HG03432 (cell line): ENCODE measurements around the gene ENGASE.
"Not testable (repeated sequence)": the region's sequence is repeated elsewhere in the genome, so short reads cannot be mapped to it uniquely, and the experiment has no call there.

Experiments
- ATAC-seq: cut with Tn5 transposase; IDR thresholded peaks from one replicate; pipeline ENCODE4 v1.9.1; 2021; ENCODE audit warnings: mild to moderate bottlenecking, moderate library complexity; ENCODE audit not compliant: unreplicated experiment

Gene ENGASE, protein sequence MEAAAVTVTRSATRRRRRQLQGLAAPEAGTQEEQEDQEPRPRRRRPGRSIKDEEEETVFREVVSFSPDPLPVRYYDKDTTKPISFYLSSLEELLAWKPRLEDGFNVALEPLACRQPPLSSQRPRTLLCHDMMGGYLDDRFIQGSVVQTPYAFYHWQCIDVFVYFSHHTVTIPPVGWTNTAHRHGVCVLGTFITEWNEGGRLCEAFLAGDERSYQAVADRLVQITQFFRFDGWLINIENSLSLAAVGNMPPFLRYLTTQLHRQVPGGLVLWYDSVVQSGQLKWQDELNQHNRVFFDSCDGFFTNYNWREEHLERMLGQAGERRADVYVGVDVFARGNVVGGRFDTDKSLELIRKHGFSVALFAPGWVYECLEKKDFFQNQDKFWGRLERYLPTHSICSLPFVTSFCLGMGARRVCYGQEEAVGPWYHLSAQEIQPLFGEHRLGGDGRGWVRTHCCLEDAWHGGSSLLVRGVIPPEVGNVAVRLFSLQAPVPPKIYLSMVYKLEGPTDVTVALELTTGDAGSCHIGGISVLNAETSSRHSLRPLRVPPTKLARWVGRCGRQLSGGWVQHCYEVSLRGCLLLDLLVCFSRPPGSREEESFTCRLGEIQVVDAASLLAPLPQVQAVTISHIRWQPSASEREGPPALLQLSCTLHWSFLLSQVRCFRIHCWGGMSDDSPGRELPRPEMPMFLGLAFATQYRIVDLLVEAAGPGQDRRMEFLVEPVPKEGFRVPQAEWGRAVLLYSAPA

DNA sequence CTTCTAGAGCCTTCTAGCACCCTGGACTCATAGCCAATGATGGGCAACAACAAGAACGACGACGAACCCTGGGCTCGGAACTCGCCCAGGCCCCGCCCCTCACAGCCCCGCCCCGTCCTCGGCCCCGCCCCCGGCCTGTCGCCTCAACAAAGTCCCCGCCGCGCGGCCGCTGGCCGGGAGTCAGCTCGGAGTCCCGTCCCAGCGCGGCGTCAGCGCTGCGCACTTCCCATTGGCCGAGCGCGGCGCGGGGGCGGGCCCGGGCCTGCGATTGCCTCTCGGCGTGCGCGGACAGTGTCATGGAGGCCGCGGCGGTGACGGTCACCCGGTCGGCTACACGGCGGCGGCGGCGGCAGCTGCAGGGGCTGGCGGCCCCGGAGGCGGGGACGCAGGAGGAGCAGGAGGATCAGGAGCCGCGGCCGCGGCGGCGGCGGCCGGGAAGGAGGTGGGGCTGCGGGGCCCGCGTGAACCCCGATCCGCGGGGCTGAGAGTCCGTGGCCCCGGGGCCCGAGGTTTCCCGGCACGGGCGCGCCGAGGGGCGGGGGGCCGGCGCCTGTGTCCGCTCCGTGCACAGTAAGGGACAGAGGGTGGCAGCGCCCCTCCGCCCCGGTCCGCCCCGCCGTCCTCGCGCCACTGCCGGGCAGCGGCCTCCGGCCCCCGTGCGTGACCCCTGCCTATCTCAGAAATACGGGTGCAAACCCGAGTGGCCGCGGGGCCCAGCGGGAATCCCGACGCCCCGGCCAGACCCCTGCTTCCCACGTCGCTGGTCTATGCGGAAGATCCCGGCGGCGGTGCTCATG is at the start of gene ENGASE:
Gene ENGASE, plus strand, starts transcription at position 176 of the 797 bp plus-strand sequence. Its CDS starts 121 bp downstream, at position 297.
- ATAC-seq, result peak; percentile 94

DNA sequence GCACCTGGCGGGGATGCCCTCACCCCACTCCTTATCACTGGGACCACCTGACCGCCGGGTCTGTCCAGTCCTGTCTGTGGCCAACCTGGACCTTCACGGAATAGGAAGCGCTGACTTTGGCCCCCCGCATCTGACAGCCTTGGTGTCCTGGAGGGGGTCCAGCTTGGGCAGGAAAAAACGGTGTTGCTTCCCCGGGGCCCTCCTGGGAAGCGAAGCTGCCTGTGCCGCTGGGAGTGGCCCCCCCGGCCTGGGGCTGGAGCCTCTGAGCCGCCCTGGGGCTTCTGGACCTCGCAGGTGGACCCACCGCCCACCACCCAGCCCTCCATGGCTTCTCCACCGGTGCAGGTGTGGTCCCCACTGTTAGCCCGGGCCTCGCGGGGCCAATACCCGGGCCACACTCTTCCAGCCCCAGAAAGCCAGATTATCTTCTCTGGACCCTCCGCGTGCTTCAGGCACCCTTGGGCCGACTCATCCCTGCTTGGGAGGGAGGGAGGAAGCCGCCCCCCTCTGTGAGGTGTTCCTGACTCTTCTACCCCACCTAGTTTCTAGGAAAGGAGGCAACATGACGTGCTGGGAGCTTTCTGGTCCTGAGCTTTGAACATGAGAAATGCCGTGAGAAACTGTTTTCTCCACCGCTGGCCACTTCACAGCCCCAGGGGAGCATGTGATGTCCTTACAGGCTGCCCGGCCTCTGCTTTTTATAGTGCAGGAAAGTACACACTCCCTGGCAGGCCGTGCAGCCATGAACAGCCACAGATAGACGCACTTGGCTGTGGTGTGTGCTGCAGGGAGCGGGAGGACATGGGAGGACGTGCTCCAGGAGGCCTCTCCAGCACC is 49.5 kb upstream of the ENGASE start:
- no peak for ATAC-seq

DNA sequence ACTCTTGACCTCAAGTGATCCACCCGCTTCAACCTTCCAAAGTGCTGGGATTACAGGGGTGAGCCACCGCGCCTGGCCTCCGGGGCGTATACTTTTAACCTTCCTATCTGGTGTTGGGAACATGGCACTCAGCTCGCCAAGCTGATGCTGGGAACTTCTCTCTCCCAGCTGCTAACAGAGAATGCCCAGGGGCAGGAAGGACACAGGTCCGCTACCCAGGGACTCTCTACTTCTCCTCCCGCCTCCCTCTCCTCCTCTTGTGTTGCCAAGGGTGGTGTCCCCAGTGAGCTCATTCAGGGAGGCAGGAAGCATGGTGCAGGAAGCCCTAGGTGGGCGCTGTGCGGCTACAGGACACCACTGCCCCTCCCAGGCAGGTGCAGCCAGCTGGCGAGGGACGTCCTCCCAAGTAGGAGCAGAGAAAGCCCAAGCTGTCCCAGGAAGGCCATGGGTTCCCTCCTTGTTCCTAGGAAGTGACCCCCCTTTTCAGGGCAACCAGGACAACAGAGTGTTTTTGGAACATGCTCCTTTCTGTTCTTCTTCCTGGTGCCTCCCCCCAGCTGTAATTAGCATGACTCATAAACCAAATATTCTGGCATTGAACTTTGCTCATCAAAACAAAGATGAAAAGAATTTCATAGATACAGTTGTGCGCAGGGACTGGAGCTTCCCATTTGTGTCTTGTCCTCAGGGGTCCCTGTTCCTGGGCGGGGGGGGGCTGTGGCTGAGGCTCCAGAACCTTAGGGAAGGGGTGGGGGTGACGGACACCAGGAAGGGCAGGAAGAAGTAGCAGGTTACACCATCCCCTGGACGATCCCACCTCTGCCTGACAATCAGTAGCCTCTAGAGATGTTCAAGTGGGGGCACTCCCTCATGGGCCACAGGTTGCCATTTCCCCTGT is 48.0 kb upstream of the ENGASE start:
- ATAC-seq, result no peak

DNA sequence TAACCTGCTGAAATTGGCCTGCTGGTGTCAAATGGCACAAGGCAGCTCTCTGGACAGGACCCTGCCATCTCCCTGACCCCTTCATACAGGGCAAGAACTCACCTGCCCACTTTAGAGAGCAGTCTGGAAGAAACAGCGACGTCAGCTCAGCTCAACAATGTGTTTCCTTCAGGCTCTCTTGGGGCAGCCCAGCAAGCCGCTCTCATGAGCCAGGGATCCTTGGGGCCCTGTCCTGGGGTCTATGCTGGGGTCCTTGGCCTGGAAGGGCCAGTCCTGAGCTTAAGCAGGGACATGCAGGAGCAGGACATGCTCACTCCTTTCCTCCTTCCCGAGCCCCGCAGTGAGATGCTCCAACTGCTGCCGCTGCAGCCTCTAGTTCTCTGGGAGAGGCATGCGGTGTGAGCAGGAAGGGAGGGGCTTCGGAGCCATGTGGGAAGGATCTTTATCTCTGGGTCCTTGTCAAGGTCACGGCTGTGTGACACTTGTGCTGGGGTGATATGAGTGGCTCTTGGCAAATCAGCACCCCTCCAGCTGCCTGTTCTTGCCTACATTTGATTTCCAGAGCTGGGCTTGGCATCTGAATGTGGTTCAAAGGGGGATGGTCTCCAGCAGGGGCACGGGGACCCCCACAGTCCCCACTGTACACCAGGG is 47.2 kb upstream of the ENGASE start:
- ATAC-seq, result no peak

DNA sequence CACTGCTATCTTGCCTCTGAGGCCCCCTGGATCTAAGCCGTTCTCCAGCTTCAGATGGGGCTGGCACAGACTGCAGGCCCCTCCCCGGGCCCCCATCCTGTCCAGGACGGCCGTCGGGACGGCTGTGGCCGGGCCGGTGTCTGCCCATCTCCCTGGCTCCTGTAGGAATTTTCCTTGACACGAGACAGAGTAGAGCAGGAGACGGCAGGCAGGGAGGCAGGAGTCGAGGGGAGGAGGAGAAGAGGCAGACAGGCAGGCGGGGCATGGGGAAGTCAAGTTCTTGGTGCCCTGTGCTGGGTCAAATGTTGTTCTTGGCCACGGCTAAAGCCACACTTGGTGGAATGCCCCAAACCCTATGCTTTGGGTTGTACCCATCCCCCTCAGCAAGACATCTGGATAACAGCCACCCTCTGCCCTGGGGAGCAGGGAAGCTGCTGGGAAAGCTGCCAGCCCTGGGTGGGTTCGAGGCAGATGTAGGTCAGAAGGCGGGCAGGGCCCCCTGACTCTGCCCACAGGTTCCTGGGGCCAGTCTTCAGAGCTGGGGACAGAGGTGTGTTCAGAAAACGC is 46.6 kb upstream of the ENGASE start:
- ATAC-seq, result no peak

DNA sequence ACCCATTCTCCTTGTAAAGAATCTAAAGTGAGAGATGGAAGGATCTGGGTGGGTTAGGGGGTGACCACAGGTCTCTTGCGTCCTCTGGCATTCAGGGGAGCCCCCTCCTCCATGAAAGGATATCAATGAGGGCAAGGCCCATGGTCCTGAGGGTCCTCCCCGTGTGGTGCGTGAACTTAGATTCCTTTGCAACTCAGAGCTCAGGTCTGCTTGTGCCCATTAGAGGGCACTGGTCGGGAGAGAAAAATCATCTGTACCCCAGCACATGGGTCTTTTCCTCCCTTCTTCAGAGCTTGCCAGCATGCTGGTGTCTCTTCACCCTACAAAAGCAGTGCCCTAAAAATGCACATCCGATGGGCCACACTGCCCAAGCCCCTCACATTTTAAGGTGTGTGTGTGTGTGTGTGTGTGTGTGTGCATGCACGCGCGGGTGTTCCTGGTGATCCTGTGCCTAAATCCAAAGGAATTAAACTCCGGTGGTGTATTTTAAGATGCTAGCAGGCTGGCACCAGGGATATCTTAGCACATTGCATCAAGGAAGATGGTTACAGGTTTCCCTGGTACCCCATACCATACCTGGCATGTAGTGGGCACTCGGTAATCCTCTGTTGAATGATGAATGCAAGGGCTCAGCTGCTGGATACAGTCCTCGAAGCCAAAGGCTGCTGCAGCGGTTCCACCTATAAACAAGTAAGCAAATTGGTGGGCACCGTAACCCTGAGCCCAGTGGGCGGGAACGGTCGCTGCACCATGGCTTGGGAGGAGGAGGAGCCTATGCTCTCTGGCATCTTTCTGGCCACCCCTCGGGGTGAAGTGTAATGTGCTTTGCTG is 45.9 kb upstream of the ENGASE start:
- ATAC-seq, result no peak

DNA sequence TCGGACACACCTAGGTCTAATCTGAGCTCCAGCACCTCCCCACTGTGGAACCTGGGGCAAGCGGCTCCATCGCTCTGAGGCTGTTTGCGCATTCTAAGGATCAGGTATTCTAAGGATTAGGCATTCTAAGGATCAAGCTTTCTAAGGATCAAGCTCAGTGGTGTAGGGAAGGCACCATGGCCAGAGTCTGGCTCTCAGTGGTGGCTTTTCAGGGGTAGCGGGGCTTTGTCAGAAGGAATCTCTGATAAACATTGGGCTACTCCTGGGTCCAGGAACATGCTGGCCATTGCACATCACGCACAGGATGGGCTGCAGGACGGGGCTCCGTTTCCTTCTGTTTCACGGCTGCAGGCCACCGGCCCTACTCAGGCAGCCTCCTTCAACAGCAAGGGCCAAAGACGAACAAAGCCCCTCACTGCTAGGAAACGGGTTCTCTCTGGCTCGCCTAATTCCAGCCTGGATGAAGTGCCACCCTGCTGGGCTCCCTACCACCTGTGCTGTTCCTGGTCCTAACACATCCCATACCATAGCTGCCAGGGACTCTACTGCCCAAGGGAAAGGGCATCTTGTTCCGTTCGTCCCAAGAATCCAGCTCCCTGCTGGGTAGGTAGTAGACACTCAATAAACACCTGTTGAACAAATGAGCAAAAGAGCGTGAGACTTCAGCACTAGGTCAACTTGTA is 45.2 kb upstream of the ENGASE start:
- no peak for ATAC-seq

DNA sequence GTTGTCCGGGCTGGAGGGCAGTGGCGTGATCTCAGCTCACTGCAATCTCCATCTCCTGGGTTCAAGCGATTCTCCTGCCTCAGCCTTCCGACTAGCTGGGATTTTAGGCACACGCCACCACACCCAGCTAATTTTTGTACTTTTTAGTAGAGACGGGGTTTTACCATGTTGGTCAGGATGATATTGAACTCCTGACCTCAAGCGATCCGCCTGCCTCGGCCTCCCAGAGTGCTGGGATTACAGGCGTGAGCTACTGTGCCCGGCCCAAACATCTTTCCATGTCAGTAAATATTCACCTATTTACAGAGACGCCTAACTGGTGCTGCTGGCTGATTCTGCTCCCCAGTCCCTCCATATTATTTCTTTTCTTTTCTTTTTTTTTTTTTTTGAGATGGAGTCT is 44.0 kb upstream of the ENGASE start:
- not testable (repeated sequence) for ATAC-seq

DNA sequence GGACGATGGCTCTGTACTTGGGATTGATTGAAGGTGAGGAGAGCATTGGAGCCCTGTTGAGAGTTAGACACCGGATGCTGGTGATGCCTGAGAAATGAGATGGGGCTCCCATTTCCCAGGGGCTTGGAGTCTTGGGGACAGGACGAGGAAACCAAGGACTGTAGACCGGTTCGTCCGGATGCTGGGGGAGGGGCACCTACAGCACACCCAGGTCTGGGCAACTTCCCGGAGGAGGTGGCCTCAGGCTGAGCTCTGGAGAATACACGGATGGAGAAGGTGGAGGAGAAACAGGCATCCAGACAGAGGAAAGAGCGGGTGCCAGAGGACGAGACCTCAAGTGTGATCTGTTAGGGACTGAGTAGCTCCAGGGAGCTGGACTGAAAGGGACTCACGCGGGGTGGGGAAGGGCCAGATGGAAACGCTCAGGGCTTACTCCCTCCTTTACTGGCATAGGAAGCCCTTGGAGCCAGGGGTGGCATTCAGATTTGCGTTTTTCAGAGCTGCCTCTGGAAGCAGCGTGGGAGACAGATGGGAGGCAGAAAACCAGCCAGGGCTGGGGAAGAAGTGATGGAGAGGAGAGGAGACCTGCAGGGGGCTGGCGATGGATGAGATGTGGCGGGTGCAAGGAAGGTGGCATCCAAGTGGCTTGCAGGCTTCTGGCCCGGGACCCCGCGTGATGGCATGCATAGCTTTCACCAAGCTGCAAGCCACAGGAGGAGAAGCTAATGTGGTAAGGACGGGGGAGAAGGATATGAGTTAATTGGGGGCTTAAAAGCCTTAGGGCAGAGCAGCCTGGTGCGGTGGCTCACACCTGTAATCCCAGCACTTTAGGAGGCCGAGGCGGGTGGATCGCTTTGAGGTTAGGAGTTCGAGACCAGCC is 42.4 kb upstream of the ENGASE start:
- ATAC-seq, result no peak

DNA sequence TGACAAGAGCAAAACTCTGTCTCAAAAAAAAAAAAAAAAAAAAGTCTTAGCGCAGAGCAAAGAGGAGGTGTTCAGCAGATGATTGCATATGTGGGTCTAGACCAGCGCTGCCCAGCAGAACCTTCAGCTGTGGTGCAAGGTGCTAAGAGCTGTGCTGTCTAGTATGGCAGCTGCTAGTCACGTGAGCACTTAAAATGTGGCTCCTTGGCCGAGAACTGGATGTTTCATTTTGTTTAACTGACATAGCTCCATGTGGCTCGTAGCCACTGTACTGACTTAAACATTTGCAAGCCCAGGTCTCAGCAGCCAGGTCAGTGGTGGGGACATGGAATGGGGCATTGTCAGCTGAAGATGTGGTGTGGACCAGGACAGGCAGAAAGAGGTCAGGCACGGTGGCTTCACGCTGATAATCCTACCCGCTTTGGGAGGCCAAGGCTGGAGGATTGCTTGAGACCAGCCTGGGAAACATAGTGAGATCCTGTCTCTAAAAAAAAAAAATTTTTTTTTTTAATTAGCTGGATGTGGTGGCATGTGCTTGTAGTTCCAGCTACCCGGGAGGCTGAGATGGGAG is 41.5 kb upstream of the ENGASE start:
- no peak for ATAC-seq

DNA sequence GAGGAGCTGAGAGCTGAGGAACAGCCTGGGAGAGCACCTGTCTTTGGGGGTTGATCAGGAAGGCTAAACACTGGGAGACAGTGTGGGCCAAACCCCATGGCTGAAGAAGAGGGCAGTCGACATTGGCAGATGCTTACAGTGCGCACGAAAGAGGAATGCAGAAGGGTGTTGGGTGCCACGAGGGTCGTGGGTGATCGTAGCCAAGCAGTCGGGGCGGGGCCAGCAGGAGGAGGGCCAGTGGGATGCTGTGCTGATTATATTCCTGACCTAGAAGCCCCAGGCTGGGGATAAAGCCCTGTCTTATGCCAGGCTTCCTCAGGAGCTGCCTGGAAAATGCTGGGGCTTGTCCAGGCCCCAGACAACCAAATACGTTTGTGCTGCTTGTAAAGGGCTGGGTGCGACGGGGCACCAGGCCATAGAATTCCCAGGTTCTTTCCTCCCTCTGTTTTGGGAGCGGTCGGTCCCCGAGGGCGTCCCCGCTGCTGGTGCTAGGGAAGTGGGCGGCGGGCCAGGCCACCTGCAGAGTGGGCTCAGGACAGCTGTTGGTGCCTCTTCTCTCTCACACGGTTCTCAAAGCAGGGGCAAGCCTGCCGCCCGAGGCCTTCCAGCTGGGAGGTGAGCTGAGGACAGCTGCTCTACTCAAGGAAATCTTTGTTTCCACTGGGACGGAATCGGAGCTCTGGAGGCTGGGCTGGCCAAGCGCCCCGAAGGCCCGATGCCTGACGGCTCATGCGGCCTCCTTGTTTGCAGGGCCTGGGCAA is 40.7 kb upstream of the ENGASE start:
- no peak for ATAC-seq

DNA sequence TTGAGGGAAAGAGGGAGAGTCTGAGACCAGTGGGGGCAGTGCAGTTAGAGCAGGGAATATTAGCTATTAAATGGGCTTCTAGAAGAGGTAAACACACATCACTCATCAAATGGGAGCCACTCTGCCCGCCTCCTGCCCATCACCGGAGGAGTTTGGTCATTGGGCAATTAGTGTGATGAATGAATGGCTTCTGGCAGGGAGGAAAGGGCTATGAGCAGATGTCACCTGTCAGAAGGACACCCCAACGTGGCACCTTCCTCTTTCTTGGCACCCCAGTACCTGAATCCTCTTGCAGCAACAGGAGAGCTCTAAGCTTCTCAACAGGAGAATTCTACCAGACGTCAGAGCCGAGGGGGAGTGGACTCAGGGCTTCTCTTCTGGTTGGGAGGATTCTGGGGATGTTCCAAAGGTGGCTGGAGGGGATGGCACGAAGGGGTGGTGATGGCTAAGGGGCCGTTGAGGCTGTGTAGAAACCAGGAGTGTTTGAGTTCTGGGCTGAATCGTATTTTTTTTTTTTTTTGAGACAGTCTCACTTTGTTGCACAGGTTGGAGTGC is 39.6 kb upstream of the ENGASE start:
- no peak for ATAC-seq

DNA sequence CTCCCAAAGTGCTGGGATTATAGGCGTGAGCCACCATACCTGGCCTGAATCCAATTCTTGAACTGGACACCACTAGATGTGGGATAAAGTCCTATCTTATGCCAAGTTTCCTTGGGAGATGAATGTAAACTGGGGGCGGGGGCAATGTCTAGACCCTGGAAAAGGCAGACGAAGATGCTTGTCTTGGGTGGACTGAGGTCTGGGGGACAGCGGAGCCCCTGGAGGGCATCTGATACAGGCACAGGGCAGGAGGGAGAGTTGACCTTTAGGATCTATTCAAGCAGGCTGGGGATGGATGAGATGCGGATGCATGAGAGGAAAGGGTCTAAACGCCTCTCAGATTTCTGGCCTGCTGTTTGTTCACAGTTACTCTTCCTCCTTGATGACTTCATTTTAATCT is 38.9 kb upstream of the ENGASE start:
- ATAC-seq, result no peak

DNA sequence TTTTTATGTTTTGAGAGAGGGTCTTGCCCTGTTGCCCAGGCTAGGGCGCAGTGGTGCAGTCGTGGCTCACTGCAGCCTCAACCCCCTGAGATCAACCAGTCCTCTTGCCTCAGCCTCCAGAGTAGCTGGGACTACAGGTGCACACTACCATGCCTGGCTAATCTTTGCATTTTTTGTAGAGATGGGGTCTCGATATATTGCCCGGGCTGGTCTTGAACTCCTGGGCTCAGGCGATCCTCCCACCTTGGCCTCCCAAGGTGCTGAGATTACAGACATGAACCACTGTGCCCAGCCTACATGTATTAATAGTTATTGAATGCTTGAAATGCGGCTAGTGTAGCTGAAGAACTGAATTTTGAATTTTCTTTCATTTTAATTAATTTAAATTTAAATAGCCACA is 38.4 kb upstream of the ENGASE start:
- ATAC-seq, result no peak

DNA sequence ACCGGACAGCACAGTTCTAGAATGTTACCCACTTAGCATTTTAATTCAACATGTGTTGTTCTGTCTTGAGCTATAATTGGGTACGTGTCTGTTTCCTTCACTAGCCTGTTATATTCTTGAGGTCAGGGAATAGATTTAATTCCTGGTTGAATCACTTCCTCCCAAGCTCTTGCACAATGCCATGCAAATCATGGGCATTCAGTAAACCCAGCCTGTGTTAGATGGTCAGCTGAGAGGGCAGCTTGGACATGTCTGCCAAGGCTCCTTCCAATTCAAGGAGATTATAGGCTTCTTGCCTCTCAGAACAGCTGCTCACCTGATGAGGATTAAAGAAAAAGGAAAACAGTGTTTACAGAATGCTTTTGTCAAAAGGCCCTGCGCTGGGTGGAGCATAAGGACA is 38.0 kb upstream of the ENGASE start:
- ATAC-seq, result no peak
